ENCODE measurements around the gene SAE1. TPM values are rescaled to one million over a fixed set of nuclear protein-coding genes. Genes with fewer than 3 reads are reported as not detected.

Gene SAE1
- total RNA-seq, 6 experiments from 2014 or later = 18.8 to 33.2 (median 26.7) TPM

DNA sequence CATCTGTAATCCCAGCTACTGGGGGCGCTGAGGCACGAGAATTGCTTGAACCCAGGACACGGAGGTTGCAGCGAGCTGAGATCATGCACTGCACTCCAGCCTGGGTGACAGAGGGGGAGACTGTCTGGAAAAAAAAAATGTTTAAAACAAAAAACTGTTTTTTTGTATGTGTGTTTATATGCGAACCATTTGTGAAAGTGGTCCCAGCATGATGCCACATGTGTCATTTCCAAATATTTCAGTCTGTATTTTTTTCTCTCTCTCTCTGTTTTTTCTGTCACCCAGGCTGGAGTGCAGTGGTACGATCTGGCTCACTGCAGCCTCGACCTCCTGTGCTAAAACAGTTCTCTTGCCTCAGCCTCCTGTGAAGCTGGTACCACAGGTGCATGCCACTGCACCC is 37.4 kb downstream of the SAE1 start:
- no peaks in the 10 kb centered on the region for H3K27me3 ChIP-seq
- H3K9me3 ChIP-seq = no peaks in the 10 kb centered on the region
- no peaks in the 10 kb centered on the region for H3K4me1 ChIP-seq
- no peak overlapping the region for H3K27ac ChIP-seq
- ATAC-seq = no peak
- peaks cover 0 to 6% (median 3%) of the 10 kb centered on the region in 4 donors for H3K36me3 ChIP-seq
- WGBS (ENCODE audit: insufficient coverage, low coverage, low lambda C conversion rate, missing lambda C conversion rate) = 98% methylated on average over 5 of the region's 7 CpGs
- no peak overlapping the region for H3K4me3 ChIP-seq
- no peak for DNase-seq
- TF ChIP-seq CTCF (IDR thresholded peaks at IDR 0.05) (no peak), POLR2A (IDR thresholded peaks at IDR 0.05) (no peak)
- intact Hi-C loops (cut with DNase I) = no loop called here

DNA sequence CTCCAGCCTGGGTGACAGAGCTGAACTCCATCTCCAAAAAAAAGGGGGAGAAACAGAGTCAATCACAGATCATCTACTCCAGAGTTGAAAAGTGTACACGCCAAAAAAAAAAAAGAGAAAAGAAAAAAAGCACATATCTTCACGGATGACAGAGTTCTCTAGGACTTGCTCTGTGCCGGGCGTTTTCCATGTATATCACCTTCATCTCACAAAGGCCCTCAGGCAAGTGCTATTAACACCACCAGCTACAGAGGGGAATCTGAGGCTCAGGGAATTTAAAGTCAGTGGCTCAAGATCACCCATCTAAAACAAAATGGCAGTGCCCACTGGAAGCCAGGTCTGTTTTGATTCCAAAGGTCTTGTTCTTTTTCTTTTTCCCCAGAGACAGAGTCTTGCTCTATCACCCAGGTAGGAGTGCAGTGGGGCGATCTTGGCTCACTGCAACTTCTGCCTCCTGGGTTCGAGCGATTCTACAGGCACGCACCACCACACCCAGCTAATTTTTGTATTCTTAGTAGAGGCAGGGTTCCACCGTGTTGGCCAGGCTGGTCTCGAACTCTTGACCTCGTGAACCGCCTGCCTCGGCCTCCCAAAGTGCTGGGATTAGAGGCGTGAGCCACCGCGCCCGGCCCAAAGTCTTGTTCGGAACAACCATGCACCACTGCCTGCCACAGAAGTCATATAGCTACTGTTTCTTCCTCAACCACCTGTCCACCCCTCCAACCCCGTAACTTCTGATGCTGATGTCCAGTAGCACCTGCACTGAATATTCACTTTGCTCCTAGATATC is 42.2 kb downstream of the SAE1 start:
- intact Hi-C loops (cut with DNase I) = no loop called here
- 89% methylated on average over 5 of the region's 19 CpGs for WGBS (ENCODE audit: insufficient coverage, low coverage, low lambda C conversion rate, missing lambda C conversion rate)
- no peaks in the 10 kb centered on the region for H3K27me3 ChIP-seq
- ATAC-seq (no peak), DNase-seq (no peak)
- peaks cover 3 to 11% (median 6%) of the 10 kb centered on the region in 4 donors for H3K36me3 ChIP-seq
- no peak for TF ChIP-seq CTCF (IDR thresholded peaks at IDR 0.05)
- no peak for TF ChIP-seq POLR2A (IDR thresholded peaks at IDR 0.05)
- H3K9me3 ChIP-seq = no peaks in the 10 kb centered on the region
- no peak overlapping the region for H3K27ac ChIP-seq
- H3K4me3 ChIP-seq = no peak overlapping the region
- no peaks in the 10 kb centered on the region for H3K4me1 ChIP-seq

DNA sequence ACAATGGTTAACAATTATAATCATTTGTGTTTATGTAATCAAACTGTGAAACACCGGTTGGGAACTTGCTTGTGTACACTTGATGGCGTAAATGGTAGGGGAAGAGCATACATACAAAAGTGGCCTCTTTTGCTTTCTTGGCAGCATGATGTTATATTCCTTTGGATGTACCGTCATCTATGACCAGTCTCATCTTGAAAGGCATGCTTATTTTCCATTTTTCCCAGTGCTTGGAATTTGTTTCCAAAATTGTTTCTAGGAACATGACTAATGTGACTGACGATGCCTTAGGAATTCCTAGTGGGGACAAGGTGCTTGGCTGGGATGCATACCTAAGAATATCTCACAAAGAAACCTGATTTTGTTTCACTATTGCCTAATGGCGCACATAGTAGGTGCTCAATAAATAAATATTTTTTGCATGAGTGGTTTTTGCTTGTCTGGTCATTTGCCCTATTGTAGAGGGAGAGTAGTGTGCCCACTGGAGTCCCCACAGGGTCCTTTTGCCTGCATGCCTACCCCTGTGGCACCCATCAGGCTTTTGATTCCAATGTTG is 45.5 kb downstream of the SAE1 start:
- Histone ChIP-seq H3K4me3 (no peak overlapping the region), H3K36me3 (peaks cover 0 to 12% (median 6%) of the 10 kb centered on the region in 4 donors), H3K27ac (peak overlapping the region in 1 of 3 donors; percentile 4), H3K27me3 (no peaks in the 10 kb centered on the region), H3K9me3 (no peaks in the 10 kb centered on the region), H3K4me1 (no peaks in the 10 kb centered on the region)
- intact Hi-C loops (cut with DNase I) = no loop called here
- WGBS (ENCODE audit: insufficient coverage, low coverage, low lambda C conversion rate, missing lambda C conversion rate) = 74% methylated on average over 5 of the region's 5 CpGs
- no peak for TF ChIP-seq CTCF (IDR thresholded peaks at IDR 0.05)
- no peak for TF ChIP-seq POLR2A (IDR thresholded peaks at IDR 0.05)
- ATAC-seq (no peak), DNase-seq (no peak)

- 46% methylated on average over 5 of the region's 5 CpGs for WGBS (ENCODE audit: insufficient coverage, low coverage, low lambda C conversion rate, missing lambda C conversion rate)
- DNase-seq = no peak
Measured at GRCh38 chr19:47176627-47177090, 46.0 kb downstream of the SAE1 start.

More at GRCh38 chr19:47176627-47177090, 46.0 kb downstream of the SAE1 start:
- peak; percentile 26 to 63 (median 50) for ATAC-seq
- H3K27me3 ChIP-seq = no peaks in the 10 kb centered on the region
- H3K27ac ChIP-seq = peak overlapping the region in 1 of 3 donors; percentile 4
- H3K4me3 ChIP-seq = no peak overlapping the region
- intact Hi-C loops (cut with DNase I) = no loop called here
- no peaks in the 10 kb centered on the region for H3K4me1 ChIP-seq
- H3K9me3 ChIP-seq = no peaks in the 10 kb centered on the region
- H3K36me3 ChIP-seq = peaks cover 0 to 12% (median 6%) of the 10 kb centered on the region in 4 donors
- no peak for TF ChIP-seq POLR2A (IDR thresholded peaks at IDR 0.05)
- TF ChIP-seq CTCF (IDR thresholded peaks at IDR 0.05) = no peak
